GM12872 (cell line): ENCODE results near the gene HS6ST1.

Experiments
- TF ChIP-seq, protein P1 (sequence below): IDR thresholded peaks from 3 replicates; pipeline ENCODE4 v1.5.1; 2011; ENCODE audit warnings: low read depth, mild to moderate bottlenecking, low read length, moderate library complexity; ENCODE audit not compliant: insufficient read depth

The HS6ST1 gene

DNA sequence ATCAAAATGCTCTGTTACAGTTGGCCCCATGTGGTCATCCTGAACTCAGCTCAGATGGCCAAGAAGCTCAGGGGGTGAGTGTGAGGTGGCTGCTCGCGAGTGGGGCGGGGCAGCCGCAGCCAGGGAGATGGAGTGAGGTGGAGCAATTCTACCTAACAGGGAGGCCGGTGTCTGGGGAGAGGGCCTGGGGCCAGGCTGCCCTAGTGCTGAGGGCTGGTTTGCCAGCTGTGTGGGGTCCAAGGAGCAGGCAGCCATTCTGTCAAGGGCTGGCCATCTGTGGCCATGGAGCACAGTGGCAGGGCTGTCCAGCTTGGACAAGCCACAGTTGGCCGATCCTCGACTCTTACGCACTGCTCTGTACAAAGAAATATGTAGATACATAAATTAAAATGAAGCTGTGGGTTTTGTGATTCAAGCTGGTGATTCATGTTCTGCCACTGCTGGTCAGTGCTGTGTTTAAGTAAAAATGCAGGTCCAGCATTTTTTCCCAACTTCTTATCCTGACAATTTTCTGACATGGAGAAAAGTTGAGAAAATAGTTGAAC is 82.1 kb downstream of the HS6ST1 start:
- TF ChIP-seq, protein P1, sequence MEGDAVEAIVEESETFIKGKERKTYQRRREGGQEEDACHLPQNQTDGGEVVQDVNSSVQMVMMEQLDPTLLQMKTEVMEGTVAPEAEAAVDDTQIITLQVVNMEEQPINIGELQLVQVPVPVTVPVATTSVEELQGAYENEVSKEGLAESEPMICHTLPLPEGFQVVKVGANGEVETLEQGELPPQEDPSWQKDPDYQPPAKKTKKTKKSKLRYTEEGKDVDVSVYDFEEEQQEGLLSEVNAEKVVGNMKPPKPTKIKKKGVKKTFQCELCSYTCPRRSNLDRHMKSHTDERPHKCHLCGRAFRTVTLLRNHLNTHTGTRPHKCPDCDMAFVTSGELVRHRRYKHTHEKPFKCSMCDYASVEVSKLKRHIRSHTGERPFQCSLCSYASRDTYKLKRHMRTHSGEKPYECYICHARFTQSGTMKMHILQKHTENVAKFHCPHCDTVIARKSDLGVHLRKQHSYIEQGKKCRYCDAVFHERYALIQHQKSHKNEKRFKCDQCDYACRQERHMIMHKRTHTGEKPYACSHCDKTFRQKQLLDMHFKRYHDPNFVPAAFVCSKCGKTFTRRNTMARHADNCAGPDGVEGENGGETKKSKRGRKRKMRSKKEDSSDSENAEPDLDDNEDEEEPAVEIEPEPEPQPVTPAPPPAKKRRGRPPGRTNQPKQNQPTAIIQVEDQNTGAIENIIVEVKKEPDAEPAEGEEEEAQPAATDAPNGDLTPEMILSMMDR: no peak

DNA sequence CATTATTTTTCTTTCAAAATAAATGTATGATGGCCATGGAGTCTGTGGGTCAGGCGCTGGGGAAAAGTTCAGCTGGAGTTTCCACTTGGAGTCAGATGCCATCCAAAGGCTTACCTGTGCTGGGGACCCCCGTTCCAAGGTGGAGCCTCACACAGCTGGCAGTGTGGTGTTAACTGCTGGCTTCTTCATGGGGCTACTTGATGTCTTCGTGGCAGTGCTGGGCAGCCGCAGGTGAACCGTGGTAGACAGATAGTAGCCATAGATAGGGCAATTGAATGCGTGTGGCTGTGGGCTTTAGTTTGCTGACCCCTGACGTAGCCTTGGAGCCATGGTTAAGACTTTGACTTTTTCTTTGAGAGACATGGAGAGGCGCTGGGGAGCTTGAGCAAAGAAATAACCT is 83.1 kb downstream of the HS6ST1 start:
- TF ChIP-seq, protein P1: no peak

DNA sequence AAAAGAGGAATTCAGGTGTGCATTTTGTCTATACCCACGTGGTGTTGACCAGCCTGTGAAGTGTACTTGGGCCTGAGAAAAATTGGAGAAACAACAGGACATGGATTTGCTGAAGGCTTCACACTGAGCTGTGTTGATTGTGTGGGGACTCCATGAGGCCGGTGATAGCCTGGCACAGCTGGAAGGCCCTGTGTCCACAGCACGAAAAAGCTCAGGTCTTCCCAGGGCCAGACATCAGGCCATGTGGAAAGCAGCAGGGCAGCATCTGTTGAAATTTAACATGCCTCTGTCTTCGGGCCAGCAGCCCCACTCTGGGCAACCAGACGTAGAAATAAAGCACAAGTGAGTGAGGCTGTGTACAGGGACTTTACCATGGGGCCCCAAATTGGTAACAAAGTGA is 84.1 kb downstream of the HS6ST1 start:
- TF ChIP-seq, protein P1: no peak

DNA sequence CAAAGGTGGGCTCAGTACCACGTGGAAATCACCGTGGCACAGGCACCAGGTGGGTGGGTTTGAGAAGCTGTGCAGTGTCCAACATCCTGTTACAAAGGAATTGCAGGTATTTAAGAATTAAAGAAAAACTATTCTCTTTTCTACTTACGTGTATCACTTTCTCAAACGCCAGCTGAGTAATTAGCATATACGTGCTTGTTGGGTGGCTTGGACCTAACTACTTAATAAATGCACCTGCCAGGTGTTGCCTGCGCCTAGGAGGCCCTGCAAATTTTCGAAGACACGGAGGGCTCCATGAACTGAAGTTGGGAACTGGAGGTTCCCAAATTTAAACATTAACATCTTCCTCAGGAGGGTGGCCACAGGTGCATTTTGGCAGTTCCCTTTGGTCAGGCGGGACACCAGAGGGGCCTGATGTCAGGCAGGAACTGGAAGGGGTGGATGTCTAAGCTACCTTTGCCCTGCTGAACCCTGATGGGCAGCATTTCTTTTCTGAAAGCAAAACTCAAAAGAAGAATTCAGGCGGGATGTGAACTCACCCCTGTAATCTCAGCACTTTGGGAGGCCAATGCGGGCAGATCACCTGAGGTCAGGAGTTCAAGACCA is 84.8 kb downstream of the HS6ST1 start:
- TF ChIP-seq, protein P1: no peak

DNA sequence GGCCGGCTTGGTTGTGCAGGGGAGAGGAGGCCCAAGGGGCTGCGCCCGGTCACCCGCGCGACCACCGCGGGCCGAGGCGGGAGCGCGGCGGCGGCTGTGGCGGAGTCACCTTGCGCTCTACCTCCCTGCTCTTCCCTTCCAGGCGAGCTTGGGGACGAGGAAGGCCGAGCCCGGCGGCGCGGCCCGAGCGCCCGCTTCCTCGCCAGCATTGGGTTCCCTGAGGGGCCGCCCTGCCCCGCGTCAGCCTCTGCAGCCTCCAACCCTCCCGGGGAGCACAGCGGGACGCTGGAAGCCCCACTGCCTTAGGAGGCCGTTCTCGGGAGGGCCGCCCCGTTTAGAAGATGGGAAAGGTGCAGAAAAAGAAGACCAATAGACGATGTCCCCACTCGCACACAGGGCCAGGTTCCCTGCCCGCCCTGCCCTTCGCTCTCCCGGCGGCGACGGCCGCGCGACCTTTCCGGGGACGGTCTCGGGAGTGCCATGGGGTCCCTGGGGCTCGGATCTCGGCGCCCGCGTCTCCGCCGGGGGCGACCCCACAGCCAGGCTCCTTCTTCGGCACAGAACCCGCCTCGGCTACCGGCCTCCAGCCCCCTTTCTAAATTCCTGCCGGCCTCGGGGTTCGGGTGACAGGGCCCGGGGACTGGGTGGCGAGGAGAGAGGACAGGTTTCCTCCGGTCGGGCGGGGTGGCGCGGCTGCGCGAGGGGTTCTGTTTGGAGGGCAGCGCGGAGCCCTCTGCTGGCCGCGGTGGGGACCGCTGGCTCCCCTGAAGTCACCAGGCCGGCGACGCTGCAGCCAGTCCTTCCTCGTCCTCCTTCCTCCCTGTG is 85.5 kb downstream of the HS6ST1 start:
- TF ChIP-seq, protein P1: peak; percentile 92

DNA sequence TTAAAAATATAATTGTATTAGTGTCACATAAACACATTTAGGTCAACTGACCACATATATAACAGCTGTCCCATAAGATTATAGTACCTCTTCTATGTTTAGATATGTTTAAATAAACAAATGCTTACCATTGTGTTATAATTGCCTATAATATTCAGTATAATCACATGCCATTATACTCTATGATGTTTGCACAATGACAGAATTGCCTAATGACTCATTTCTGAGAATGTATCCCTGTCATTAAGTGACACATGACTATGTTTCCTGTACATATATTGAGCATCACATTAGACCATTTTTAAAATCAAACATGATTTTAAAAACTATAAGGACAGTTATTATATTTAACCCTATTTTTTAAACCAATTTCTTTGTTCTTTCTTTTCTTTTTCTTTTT is 89.8 kb downstream of the HS6ST1 start:
- TF ChIP-seq, protein P1: no peak

DNA sequence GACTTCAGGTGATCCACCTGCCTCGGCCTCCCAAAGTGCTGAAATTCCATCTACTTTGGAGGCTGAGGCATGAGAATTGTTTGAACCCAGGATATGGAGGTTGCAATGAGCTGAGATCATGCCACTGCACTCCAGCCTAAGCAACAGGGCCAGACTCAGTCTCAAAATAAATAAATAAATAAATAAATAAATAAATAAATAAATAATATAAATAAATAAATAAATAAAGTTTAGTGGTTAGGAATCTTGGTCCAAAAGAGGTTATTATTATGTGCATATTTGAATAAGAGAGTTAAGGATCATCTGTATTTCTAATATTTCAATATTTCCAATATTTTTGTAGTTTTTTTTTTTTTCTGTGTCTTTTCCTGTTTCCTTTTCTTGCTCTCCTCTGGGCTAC is 90.8 kb downstream of the HS6ST1 start:
- TF ChIP-seq, protein P1: no peak
